HCT116 (cell line): ENCODE measurements around the gene FAM209B. TPM values are rescaled to one million over a fixed set of nuclear protein-coding genes. Genes with fewer than 3 reads are reported as not detected.

Experiments used
- ATAC-seq: fragments of 200-7000 bp; cut with Tn5 transposase; 2 replicates; pipeline ENCODE4 v1.9.1; 2020; ENCODE audit warnings: mild to moderate bottlenecking, moderate library complexity
- BruUV-seq: library from RNA; stranded (reverse); fragments of 400-500 nt; replicated peaks from 2 replicates; lab custom pipeline; 2021; lab: Mats Ljungman, UMichigan
- CTCF ChIA-PET: fragments of 300-600 bp; sonication (Branson Sonifier 250); formaldehyde crosslinking; loops from one replicate; lab custom pipeline; 2021; ENCODE audit warnings: antibody characterized with exemption; lab: Charles Lee
- POLR2A ChIA-PET: fragments of 300-600, 350-600 bp; sonication (Branson Sonifier 250); formaldehyde crosslinking; loops from one replicate; lab custom pipeline; 2021; ENCODE audit warnings: antibody characterized with exemption; lab: Charles Lee
- RAD21 ChIA-PET, 2 experiments: fragments of 300-600 bp; sonication (Branson Sonifier 250); formaldehyde crosslinking; loops; one replicate each; lab custom pipeline; 2023; ENCODE audit warnings: low total read pairs in 2 of 2; ENCODE audit not compliant: uncharacterized antibody in 2 of 2, unreplicated experiment in 2 of 2, low non-redundant PET in 1 of 2; lab: Charles Lee
- DNase-seq: peaks from one replicate; pipeline ENCODE4 v3.0.0-alpha.2; 2010; ENCODE audit warnings: low read depth, low spot score
- H2AFZ ChIP-seq: fragments of 200-600 bp; shearing (Covaris generic), sonication (generic); 2 replicates; pipeline ENCODE4 v1.6.1; 2017; ENCODE audit warnings: low read depth, mixed run types, mixed read lengths, antibody characterized with exemption, low read length; ENCODE audit not compliant: poor library complexity, severe bottlenecking
- H3K27ac ChIP-seq: 2 replicates; pipeline ENCODE4 v1.5.1; 2012; ENCODE audit warnings: low read depth, low read length
- H3K27me3 ChIP-seq: fragments of 200-600 bp; sonication (generic); 2 replicates; pipeline ENCODE4 v1.6.1; 2016; ENCODE audit warnings: mixed run types, low read length, mixed read lengths; ENCODE audit not compliant: insufficient read depth
- H3K36me3 ChIP-seq, 2 experiments: fragments of 200-500 bp in 1 of 2; fragments of 200-600 bp in 1 of 2; sonication (Bioruptor generic) in 1 of 2; sonication (generic) in 1 of 2; 2 replicates each; pipeline versions ENCODE4 v1.5.1 to v1.6.1; 2014 to 2016; ENCODE audit warnings: low read length in 2 of 2, inconsistent platforms in 1 of 2, mixed read lengths in 1 of 2, mixed run types in 1 of 2; ENCODE audit not compliant: insufficient read depth in 2 of 2, control insufficient read depth in 1 of 2
- H3K4me1 ChIP-seq, 2 experiments: fragments of 200-600 bp in 1 of 2; sonication (generic) in 1 of 2; 2 replicates each; pipeline versions ENCODE4 v1.5.1 to v1.6.1; 2012 to 2017; ENCODE audit warnings: low read length in 2 of 2, inconsistent platforms in 1 of 2, mild to moderate bottlenecking in 1 of 2, mixed read lengths in 1 of 2, mixed run types in 1 of 2, moderate library complexity in 1 of 2; ENCODE audit not compliant: insufficient read depth in 2 of 2, control insufficient read depth in 1 of 2
- H3K4me2 ChIP-seq: fragments of 200-600 bp; sonication (generic); 2 replicates; pipeline ENCODE4 v1.6.1; 2017; ENCODE audit warnings: mixed run types, low read length, mixed read lengths
- H3K4me3 ChIP-seq, 2 experiments: fragments of 200-600 bp in 1 of 2; sonication (generic) in 1 of 2; replicated peaks in 1 of 2; 2 replicates each; pipeline ENCODE4 v1.5.1; 2011 to 2016; ENCODE audit warnings: low read length in 2 of 2, control low read depth in 1 of 2, low read depth in 1 of 2, mild to moderate bottlenecking in 1 of 2, mixed read lengths in 1 of 2, mixed run types in 1 of 2
- H3K79me2 ChIP-seq: fragments of 200-600 bp; sonication (generic); 2 replicates; pipeline ENCODE4 v1.6.1; 2017; ENCODE audit warnings: mild to moderate bottlenecking, mixed run types, low read length, moderate library complexity, mixed read lengths; ENCODE audit not compliant: insufficient read depth
- H3K9ac ChIP-seq: fragments of 200-600 bp; sonication (generic); 2 replicates; pipeline ENCODE4 v1.6.1; 2016; ENCODE audit warnings: low read length, mixed read lengths
- H3K9me2 ChIP-seq: fragments of 200-600 bp; sonication (generic), shearing (Covaris generic); 2 replicates; pipeline ENCODE4 v1.6.1; 2017; ENCODE audit warnings: mixed run types, mild to moderate bottlenecking, moderate library complexity; ENCODE audit not compliant: insufficient read depth
- H3K9me3 ChIP-seq, 2 experiments: fragments of 200-500 bp in 1 of 2; fragments of 200-600 bp in 1 of 2; sonication (Bioruptor generic) in 1 of 2; sonication (generic) in 1 of 2; 2 replicates each; pipeline ENCODE4 v1.6.1; 2014 to 2017; ENCODE audit warnings: low read length in 2 of 2, mixed read lengths in 2 of 2, inconsistent platforms in 1 of 2, low read depth in 1 of 2, mild to moderate bottlenecking in 1 of 2, mixed run types in 1 of 2, moderate library complexity in 1 of 2; ENCODE audit not compliant: control insufficient read depth in 1 of 2, insufficient read depth in 1 of 2
- H4K20me1 ChIP-seq: fragments of 200-600 bp; sonication (generic), shearing (Covaris generic); 2 replicates; pipeline ENCODE4 v1.6.1; 2017; ENCODE audit warnings: mixed run types, mild to moderate bottlenecking, moderate library complexity; ENCODE audit not compliant: insufficient read depth
- ATF3 ChIP-seq: IDR thresholded peaks from 2 replicates; pipeline ENCODE4 v1.6.1; 2012
- CBX3 ChIP-seq: IDR thresholded peaks from 2 replicates; pipeline ENCODE4 v1.6.1; 2012; ENCODE audit warnings: low read depth
- EGR1 ChIP-seq: IDR thresholded peaks from 2 replicates; pipeline ENCODE4 v1.6.1; 2012; ENCODE audit warnings: low read depth
- ELF1 ChIP-seq: IDR thresholded peaks from 2 replicates; pipeline ENCODE4 v1.6.1; 2012; ENCODE audit warnings: low read depth, borderline replicate concordance
- EZH2 ChIP-seq: fragments of 200-600 bp; sonication (generic); IDR thresholded peaks from 2 replicates; pipeline ENCODE4 v1.6.1; 2017; ENCODE audit warnings: antibody characterized with exemption, mixed run types
- FOSL1 ChIP-seq: IDR thresholded peaks from 2 replicates; pipeline ENCODE4 v1.6.1; 2012; ENCODE audit warnings: low read depth
- JUND ChIP-seq: IDR thresholded peaks from 2 replicates; pipeline ENCODE4 v1.6.1; 2012
- MAX ChIP-seq: IDR thresholded peaks from 2 replicates; pipeline ENCODE4 v1.6.1; 2012
- POLR2A ChIP-seq: IDR thresholded peaks from 2 replicates; pipeline ENCODE4 v1.7.0; 2011; ENCODE audit warnings: borderline replicate concordance; ENCODE audit not compliant: insufficient read depth, insufficient read length; ENCODE audit errors: extremely low read depth
- POLR2AphosphoS5 ChIP-seq: IDR thresholded peaks from 2 replicates; pipeline ENCODE4 v1.6.1; 2011; ENCODE audit warnings: mild to moderate bottlenecking, low read depth, low read length, moderate library complexity
- RAD21 ChIP-seq: IDR thresholded peaks from 2 replicates; pipeline ENCODE4 v1.6.1; 2012; ENCODE audit warnings: low read depth, mild to moderate bottlenecking
- REST ChIP-seq: IDR thresholded peaks from 2 replicates; pipeline ENCODE4 v1.6.1; 2012; ENCODE audit warnings: low read depth
- SP1 ChIP-seq: IDR thresholded peaks from 2 replicates; pipeline ENCODE4 v1.6.1; 2012; ENCODE audit warnings: low read depth
- YY1 ChIP-seq: IDR thresholded peaks from 2 replicates; pipeline ENCODE4 v1.6.1; 2011; ENCODE audit warnings: low read length, low read depth, moderate library complexity, mild to moderate bottlenecking; ENCODE audit not compliant: insufficient replicate concordance; ENCODE audit errors: extremely low read depth
- ZBTB33 ChIP-seq: IDR thresholded peaks from 2 replicates; pipeline ENCODE4 v1.6.1; 2011; ENCODE audit warnings: mild to moderate bottlenecking, low read length, moderate library complexity; ENCODE audit not compliant: insufficient replicate concordance; ENCODE audit errors: extremely low read depth
- intact Hi-C: fragments of 100-400 bp; cut with micrococcal nuclease; formaldehyde crosslinking; loops from 2 replicates; pipeline ENCODE4 v1.10.0; 2022
- total RNA-seq: library from RNA; stranded (reverse); gene quantifications from one replicate; pipeline ENCODE4 v1.2.1, GENCODE V29; 2021; ENCODE audit not compliant: unreplicated experiment

The FAM209B gene
- total RNA-seq, 1 experiment from 2014 or later = not detected

GRCh38 chr20:56527521-56527920 lies 5.5 kb upstream of the FAM209B start:
- no peaks in the 10 kb centered on the region for H3K9me2 ChIP-seq
- TF ChIP-seq ATF3 (no peak), JUND (no peak), ELF1 (no peak), REST (no peak), POLR2AphosphoS5 (no peak)
- TF ChIP-seq, all 23 proteins: peak for 0
- ChIA-PET POLR2A (no interaction called here), CTCF (no interaction called here), RAD21 (no interaction called here)
- no peaks in the 10 kb centered on the region for H3K79me2 ChIP-seq
- ATAC-seq (no peak), DNase-seq (no peak)
- H3K4me2 ChIP-seq = no peak overlapping the region
- H4K20me1 ChIP-seq = no peaks in the 10 kb centered on the region
- BruUV-seq = no TSS peak
- intact Hi-C loops = no loop called here
- no peak overlapping the region for H2AFZ ChIP-seq
- no peaks in the 10 kb centered on the region for H3K4me1 ChIP-seq
- no peaks in the 10 kb centered on the region for H3K9me3 ChIP-seq
- H3K36me3 ChIP-seq = no peaks in the 10 kb centered on the region
- H3K9ac ChIP-seq = no peak overlapping the region
- H3K27me3 ChIP-seq = no peaks in the 10 kb centered on the region
- H3K27ac ChIP-seq = no peak overlapping the region
- no peak overlapping the region for H3K4me3 ChIP-seq

GRCh38 chr20:56537997-56538396 lies 5.0 kb downstream of the FAM209B start:
- Histone ChIP-seq H3K27ac (no peak overlapping the region), H4K20me1 (no peaks in the 10 kb centered on the region), H3K4me3 (no peak overlapping the region), H2AFZ (no peak overlapping the region), H3K9me3 (no peaks in the 10 kb centered on the region), H3K36me3 (no peaks in the 10 kb centered on the region), H3K79me2 (no peaks in the 10 kb centered on the region), H3K4me1 (no peaks in the 10 kb centered on the region), H3K9me2 (no peaks in the 10 kb centered on the region), H3K4me2 (no peak overlapping the region), H3K9ac (no peak overlapping the region), H3K27me3 (no peaks in the 10 kb centered on the region)
- CTCF ChIA-PET = no interaction called here
- RAD21 ChIA-PET = no interaction called here
- ATAC-seq = no peak
- POLR2A ChIA-PET = no interaction called here
- BruUV-seq = no TSS peak
- intact Hi-C loops = no loop called here
- TF ChIP-seq EGR1 (no peak), EZH2 (no peak), ZBTB33 (no peak), POLR2AphosphoS5 (no peak), CBX3 (no peak), RAD21 (no peak), MAX (no peak), ELF1 (no peak), FOSL1 (no peak), YY1 (no peak), ATF3 (no peak), SP1 (no peak), POLR2A (no peak), JUND (no peak)
- DNase-seq = no peak
